Loucy (cell line): ENCODE data around the gene HMCES.

ENCODE experiments used
- EZH2phosphoT487 ChIP-seq: fragments of 200-600 bp; IDR thresholded peaks from 2 replicates; pipeline ENCODE4 v1.6.1; 2018; ENCODE audit warnings: antibody characterized with exemption, mild to moderate bottlenecking, moderate library complexity, borderline replicate concordance
- TF ChIP-seq, protein P1 (sequence below): fragments of 200-600 bp; sonication (generic); conservative IDR thresholded peaks from 2 replicates; pipeline ENCODE4 v1.5.1; 2014; ENCODE audit warnings: mild to moderate bottlenecking, antibody characterized with exemption, low read length

GRCh38 chr3:129341331-129342141 is 62.9 kb downstream of the HMCES start:
- TF ChIP-seq EZH2phosphoT487: no peak
- TF ChIP-seq, protein P1, sequence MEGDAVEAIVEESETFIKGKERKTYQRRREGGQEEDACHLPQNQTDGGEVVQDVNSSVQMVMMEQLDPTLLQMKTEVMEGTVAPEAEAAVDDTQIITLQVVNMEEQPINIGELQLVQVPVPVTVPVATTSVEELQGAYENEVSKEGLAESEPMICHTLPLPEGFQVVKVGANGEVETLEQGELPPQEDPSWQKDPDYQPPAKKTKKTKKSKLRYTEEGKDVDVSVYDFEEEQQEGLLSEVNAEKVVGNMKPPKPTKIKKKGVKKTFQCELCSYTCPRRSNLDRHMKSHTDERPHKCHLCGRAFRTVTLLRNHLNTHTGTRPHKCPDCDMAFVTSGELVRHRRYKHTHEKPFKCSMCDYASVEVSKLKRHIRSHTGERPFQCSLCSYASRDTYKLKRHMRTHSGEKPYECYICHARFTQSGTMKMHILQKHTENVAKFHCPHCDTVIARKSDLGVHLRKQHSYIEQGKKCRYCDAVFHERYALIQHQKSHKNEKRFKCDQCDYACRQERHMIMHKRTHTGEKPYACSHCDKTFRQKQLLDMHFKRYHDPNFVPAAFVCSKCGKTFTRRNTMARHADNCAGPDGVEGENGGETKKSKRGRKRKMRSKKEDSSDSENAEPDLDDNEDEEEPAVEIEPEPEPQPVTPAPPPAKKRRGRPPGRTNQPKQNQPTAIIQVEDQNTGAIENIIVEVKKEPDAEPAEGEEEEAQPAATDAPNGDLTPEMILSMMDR: no peak
